Eye (tissue), 1 donor: ENCODE data around the gene DPCD.
A peak's percentile ranks its signal among the peaks of the same experiment; 100 is the strongest.
"Not testable (repeated sequence)": the region's sequence is repeated elsewhere in the genome, so short reads cannot be mapped to it uniquely, and the experiment has no call there.

Experiments used
- DNase-seq: peaks from one replicate; pipeline ENCODE4 v3.0.0-alpha.2; 2015

Gene DPCD

GRCh38 chr10:101623528-101623927 lies 35.4 kb downstream of the DPCD start:
- no peak for DNase-seq

DNA sequence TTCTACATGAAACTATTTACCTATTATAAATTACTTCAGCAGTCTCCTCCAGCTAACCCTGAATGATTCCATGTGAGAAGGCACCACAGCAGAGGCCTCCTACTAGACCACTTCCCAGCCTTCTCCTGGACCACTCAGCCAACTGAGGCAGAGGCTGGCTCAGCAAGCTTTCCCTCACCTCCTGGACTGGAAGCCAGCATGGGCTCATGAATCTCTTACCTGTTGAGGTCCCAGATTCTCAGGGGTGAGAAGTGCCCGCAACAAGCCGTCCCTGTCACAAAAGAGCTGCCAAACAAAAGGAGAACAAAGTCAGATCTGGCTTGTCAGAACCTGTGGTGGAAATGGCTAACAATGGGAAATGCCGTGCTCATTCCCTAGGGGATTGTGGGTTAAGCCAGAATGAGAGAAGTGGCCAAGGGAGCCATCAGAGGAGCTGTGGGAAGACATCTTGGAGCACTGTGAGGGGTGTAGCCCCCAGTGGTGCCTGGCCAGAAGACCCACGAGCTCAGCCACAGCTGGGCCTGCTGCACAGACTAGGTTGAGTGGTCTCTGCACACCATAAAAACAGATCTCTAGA lies 36.5 kb downstream of the DPCD start:
- no peak for DNase-seq

DNA sequence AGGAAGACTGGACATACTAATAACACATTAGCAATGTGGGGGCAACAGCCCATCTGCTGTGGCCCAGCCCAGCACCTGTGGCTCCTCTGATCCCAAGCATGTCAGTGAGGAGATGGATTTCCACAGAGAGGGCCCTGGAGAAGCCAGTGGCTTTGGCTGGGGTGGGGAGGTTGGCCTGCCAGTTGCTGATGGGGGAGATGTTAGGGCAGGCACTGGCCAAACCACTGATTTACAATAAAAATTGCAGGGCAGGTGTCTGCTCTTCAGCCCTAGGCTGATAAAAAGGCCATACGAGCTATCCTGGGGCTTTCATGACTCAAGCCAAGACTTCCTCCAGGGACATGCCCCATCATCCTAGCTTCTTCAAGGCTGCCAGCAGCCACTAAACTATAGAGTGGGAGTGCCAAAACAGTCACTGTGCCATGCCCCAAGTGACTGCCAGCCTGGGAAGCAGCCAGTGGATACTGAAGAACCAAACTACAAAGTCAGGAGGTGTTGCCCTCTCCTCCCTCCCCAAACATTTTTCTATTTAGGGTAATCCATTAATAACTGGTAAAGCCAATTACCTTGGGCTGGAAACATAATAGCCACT lies 37.8 kb downstream of the DPCD start:
- DNase-seq, result no peak

- peak; percentile 97 for DNase-seq
These were observed 41.9 kb downstream of the DPCD start for GRCh38 chr10:101629837-101630632.

- DNase-seq, result no peak
These were observed 42.5 kb downstream of the DPCD start for GRCh38 chr10:101630633-101630920.

DNA sequence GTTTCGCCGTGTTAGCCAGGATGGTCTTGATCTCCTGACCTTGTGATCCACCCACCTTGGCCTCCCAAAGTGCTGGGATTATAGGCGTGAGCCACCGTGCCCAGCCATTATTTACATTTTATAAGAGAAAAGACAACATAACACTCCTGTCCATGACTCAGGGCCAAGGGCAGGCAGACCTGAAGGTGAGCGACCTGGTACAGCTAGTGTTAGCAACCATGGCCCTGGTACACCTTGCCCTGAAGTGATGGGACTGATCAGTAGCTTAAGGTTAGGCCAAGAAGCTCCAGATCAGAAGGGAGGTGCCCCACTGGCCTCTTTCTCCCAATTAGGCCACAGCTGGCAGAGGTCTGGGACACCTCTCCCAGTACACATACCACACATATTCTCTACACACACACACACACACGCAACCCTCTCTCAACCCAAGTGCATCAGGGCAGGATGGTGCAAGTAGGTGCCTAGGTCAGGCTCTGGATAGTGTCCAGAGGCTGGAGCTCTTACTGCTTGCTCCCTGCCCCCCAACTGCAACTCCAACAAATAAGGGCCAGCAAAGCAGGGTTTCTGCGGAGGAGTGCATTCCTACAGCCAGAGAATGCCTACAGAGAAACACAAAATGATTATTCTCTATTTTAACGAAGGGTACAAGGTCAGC lies 43.8 kb downstream of the DPCD start:
- DNase-seq, result no peak

- DNase-seq, result not testable (repeated sequence)
These were observed 45.4 kb downstream of the DPCD start for GRCh38 chr10:101633510-101633909.

GRCh38 chr10:101639141-101639900 lies 51.2 kb downstream of the DPCD start:
- DNase-seq, result no peak

- DNase-seq, result no peak
These were observed 55.4 kb downstream of the DPCD start for GRCh38 chr10:101643546-101643945.

GRCh38 chr10:101644002-101644401 lies 55.9 kb downstream of the DPCD start:
- peak; percentile 41 for DNase-seq

GRCh38 chr10:101645659-101646058 lies 57.5 kb downstream of the DPCD start:
- DNase-seq, result no peak

GRCh38 chr10:101646364-101646763 lies 58.2 kb downstream of the DPCD start:
- no peak for DNase-seq

DNA sequence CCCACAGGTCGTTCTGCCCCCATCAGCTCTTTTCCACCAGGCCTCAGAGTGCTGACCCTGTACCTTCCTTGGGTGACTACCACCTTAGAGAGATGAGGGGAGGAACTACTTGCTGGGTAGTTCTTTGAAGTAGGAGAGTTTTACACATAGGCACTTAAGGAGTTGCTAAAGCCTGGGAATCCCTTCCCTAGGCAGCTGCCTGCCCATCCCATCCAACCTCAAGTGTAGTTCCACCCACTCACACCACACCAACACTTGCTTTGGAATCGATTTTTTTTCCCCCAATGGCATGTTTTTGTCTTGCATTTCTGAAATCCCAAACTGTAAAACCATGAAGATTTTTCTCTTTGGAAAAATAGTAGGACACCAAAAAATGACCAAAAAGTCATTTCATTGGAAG lies 59.1 kb downstream of the DPCD start:
- DNase-seq, result no peak

DNA sequence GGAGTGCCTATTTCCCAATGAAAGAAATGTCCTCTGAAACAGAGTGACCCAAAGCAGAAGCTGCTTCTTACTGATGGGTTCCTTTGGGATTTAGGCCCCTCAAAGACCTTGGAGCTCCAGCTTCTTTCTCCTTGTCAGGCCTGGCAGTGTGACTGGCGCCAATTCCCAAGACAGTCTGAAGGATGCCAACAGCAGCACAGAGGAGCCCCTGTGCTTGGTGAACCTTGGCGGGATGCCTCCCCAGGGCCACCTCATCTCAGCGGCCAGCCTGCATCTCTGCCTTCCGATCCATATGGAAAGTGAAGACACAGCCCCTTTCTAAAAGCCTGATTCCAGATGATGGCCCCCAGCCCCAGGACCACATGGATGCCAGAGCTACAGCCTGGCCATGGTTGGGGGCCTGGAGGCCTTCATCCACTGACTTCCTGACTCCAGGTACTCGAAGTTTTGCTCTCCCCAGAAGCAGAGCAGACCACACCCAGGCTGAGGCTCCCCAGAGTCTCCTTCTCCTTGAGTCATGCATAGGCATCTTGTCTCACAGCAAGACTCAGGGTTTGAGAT lies 61.5 kb downstream of the DPCD start:
- DNase-seq, result peak; percentile 20

DNA sequence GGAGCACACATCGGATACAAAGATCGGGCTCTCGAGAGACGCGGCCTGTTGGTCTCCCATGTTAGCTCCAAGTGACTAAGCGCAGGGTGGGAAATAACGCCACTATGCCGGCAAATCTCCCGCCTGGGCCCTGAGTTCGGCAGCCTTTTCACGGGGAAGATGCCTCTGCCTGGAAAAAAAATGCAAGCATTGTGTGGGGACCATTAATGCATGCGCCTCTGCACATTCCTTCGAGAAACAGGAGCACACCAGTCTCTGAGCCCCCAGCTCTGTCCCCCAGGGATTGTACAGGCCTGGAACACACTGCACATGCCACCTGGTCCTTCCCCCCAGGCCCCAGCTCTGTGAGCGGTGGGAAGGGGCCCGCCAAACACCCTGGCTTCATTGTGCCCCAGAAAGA lies 62.7 kb downstream of the DPCD start:
- peak; percentile 94 for DNase-seq

DNA sequence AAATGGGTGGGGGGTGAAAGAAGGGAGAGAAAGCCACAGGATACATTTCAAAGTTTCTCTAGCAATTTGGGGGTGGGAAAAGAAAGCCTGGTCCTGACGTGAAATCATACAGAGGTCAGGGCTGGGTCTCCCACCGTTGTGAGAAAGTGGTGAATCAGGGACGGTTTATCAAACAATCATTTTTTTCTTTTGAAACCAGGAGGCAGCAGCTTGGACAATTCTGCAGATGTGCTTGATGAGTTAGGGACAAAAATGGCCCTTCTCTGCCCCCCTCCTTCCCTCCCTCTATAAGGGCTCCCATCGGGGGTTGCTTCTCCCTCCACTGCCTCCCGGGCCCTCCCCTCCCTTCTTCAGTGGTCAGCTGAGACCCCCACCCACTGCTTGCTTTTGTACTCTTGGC lies 63.2 kb downstream of the DPCD start:
- DNase-seq, result peak; percentile 79

DNA sequence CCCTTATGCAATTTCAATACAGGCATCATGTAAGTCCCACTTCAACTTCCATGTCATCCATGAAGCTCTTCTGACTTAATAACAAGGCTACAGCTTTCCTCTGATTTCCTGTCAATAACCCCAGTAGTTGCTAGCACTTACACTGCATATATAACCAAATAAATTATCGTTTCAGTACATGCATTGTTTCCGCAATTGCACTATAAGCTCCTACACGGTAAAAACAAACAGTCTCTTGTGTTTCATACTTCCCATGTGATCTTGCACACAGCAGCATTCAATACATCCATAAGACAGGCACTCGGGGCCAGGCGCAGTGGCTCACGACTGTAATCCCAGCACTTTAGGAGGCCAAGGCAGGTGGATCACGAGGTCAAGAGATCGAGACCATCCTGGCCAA lies 65.4 kb downstream of the DPCD start:
- no peak for DNase-seq

DNA sequence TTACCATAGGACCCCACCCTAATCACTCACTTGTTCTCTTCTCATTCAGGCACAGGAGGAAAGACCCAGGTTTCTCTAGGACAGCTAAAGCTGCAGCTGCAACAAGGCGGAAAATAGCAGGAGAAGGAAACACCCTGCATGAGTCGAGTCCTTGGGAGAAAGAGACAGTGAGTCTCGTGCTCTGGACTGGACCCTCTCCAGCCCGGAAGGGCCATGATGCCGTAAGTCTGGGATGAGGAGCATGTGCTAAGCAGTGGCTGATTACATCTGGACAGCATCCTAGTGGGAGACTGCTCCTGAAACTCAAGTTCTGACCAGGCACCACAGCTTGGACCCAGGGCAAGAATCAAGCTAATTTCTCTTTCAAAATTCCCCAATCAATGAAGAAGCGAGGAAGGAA lies 67.4 kb downstream of the DPCD start:
- no peak for DNase-seq

- DNase-seq, result no peak
These were observed 68.8 kb downstream of the DPCD start for GRCh38 chr10:101656890-101657289.

DNA sequence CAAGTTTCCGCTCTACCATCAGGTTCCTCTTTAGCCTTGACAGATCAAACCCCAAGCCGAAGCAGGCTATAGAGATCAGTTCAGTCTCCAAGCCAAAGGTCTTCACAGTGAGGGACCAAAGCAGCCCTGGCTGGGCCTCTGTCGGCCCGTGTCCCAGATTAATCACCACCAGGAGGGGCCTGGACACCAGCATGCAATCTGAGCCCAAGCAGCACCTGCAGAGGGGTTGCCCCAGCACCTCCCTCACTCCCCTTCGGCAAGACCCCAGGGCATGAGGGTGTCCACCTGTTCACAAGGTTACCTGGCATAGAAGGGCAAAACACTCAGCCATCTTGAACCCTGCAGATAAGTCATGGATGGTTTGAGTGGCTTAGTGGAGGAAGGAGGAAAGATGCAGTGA lies 70.9 kb downstream of the DPCD start:
- no peak for DNase-seq
